Nucleus accumbens (tissue), 56 donors: ENCODE results near the gene C10orf53.

Experiments
- DNase-seq, 56 donors: peaks; one replicate each; lab custom pipeline; 2025; lab: John Stamatoyannopoulos, UW

Gene C10orf53

GRCh38 chr10:49735848-49736563, 56.6 kb downstream of the C10orf53 start:
- DNase-seq: no peak

DNA sequence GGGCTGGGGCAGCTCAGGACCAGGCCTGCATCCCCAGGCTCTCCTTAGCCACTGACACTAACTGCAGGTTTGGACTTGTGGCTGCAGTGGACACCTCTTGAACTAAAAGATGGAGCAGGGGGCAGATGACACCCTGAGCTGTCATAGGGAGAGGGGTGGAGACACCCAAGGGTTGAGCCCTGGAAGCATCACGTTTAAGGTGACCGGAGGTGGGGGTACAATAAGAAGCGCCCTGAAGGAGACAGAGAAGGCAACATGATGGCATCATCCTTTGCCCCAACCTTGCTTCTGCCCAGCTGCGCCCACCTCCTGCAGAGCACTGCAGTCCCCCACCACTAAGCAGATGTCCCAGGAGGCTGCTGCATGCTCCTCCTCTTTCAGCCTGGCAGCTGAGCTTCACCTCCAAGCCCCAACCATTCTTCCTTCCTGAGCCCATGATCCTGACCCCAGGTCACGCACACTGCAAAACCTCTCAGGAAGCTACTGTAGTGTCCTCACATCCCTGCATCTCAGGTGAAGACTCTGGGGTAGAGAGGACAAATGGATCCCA, 57.2 kb downstream of the C10orf53 start:
- no peak for DNase-seq

DNA sequence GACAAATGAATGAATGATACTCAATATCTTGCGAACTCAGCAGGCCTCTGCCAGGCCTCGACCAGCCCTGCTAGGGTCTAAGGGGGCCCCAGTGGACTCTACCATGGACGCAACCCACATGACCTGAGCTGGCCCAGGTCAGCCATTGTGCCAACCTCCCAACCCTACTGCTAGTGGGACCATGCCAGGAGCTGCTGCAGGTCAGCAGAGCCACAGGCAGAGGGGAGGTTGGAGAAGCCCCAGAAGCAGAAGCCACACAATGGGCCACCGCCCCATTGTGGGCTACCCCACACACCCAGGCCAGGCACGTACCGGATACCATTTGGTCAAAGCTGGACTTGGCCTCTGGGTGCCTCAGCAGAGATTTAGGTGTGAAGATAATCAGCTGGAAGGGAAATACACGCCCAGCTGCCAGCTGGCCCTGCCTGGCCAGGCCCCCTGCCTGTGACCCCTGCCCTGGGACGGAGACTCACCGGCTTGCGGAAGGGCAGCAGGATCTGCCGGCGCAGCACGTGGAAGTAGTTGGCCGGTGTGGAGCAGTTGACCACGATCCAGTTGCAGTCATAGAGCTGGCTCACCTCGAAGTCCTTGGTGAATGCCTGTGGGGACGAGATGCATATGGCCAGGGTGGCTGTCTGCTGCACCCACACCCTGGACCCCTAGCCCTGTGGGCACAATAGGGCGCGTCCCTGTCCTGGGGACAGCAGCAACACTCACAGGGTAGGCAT, 58.2 kb downstream of the C10orf53 start:
- DNase-seq: no peak

DNA sequence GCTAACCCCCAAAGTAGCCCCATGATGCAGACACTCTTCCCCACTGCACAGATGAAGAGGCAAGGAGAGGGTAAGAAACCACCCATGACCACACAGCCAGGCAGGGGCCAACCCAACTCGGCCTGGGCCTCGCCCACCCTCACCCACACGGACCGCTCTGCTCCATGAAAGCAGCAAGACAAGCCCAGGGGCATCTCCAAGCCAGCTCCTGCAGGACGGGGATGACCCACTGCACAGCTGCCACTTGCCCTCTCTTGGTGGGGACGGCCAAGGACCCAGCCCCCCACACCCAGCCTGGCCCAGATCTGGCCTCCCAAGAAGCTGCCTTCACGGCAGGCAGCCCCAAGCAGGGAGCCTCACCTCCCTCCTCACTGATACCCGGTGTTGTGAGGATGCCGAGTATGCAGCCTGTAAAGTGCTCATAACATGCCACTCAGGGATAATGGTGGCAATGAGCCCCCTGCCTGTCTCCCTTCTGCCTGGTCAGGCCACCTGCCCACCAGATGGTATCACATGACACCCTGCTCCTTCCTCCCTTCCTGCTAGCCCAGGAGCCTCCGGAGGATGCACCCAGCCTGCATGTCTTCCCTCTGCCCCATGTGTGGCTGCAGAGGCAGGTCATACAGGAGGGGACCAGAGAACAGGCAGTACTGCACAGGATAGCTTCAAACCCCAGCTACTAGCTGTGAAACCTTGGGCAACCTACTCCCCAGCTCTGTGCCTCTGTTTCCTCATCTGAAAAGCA, 59.3 kb downstream of the C10orf53 start:
- no peak for DNase-seq

DNA sequence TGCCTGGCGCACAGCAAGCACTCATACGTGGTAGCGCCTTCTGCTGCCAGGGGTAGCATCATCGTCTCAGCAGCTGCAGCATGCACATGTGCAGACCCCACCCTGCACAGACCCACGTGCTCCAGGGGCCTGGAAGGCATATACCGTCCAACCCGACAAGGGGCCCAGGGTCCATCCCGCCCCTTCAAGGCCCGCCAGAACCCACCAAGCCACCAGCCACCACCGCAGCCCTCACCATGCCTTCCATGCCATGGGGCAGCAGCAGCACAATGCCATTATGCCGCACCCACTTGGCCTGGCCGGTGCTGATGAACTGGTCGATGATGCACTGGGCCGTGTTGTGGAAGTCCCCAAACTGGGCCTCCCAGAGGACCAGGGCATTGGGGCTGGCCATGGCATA, 60.0 kb downstream of the C10orf53 start:
- no peak for DNase-seq

- no peak for DNase-seq
Observed at GRCh38 chr10:49740346-49741107, 61.1 kb downstream of the C10orf53 start.

GRCh38 chr10:49741108-49741995, 61.9 kb downstream of the C10orf53 start:
- no peak for DNase-seq

- no peak for DNase-seq
Observed at GRCh38 chr10:49742683-49743463, 63.4 kb downstream of the C10orf53 start.

GRCh38 chr10:49743464-49744075, 64.1 kb downstream of the C10orf53 start:
- DNase-seq: no peak

DNA sequence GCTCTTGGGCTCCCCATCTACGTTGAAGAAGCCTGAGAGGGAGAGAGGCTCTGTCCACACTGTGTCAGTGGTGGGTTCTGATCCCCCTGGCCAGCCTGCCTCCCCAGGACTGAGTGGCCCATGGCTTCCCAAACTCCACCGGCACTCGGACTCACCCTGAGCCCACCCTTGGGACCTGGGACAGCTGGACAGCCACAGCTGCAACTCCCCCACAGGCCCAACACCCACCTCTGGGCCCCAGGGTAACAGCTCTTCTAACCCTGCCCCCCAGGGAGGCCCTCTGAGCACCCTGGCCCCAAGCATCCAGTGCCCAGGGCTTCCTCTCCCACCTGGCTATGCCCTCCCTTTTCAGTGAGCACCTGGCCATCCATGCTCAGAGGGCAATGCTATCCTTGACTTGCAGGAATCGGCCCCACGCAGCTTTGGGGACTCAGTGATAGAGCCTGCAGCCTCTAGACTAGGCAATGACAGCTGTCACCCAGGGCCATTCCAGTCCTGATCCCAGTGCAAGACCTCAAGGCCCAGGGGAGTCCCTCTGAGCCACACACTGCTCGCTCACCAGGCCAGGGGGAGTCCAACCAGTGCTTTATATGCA, 64.7 kb downstream of the C10orf53 start:
- DNase-seq: no peak

DNA sequence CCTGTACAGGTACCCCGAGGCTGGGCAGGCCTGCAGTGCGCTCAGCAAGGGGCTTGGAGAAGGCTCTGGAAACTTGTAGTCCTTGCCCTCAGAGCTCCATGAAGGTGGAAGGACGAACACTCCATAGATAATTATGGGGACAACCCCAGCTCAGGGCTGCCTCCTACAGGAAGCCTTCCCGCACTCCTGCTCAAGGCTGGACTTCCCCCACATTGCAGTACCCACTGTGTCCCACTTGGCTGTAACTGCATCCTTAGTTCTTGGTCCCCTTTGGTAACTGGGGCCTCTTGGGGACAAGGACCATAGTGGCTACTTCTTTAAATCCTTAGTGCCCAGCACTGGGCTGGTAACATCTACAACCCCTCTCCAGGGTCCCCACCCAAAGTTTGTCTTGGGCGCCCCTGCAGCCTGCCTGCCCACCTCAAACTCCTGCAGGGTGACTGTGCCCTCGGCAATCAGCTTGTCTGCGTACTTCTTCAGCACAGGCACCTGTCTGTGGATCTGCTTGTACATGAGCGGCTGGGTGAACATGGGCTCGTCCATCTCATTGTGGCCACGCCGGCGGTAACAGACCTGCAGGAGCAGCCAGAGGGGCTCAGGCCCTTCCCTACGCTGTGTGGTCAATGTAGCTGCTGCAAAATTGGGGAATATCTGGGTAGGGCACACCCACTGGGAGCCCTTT, 65.6 kb downstream of the C10orf53 start:
- DNase-seq: no peak

GRCh38 chr10:49745756-49746155, 66.3 kb downstream of the C10orf53 start:
- DNase-seq: no peak

GRCh38 chr10:49746626-49747302, 67.3 kb downstream of the C10orf53 start:
- peak in 1 of 56 donors; percentile 19 for DNase-seq
